Gastrocnemius medialis (tissue), 4 donors: Measurements from ENCODE around the gene SPAG6. TPM values are rescaled to one million over a fixed set of nuclear protein-coding genes. Genes with fewer than 3 reads are reported as not detected.

Source experiments
- ATAC-seq, 2 donors: fragments of 150-250 bp; one replicate each; pipeline ENCODE4 v1.9.1; 2016
- DNase-seq, 2 donors: peaks; one replicate each; pipeline ENCODE4 v3.0.0-alpha.2; 2019
- H3K27ac ChIP-seq, 4 donors: fragments of 200-600 bp; sonication (generic); 1 replicate in 1 of 4; 2 replicates in 3 of 4; pipeline ENCODE4 v1.5.1; 2016 to 2018; ENCODE audit warnings: mild to moderate bottlenecking in 2 of 4, moderate library complexity in 1 of 4
- H3K27me3 ChIP-seq, 3 donors: fragments of 200-600 bp; sonication (generic) in 2 of 3; 1 replicate in 1 of 3; 2 replicates in 2 of 3; pipeline versions ENCODE4 v1.5.1 to v1.6.0; 2016 to 2019; ENCODE audit warnings: mild to moderate bottlenecking in 1 of 3, moderate library complexity in 1 of 3
- H3K36me3 ChIP-seq, 2 donors: fragments of 200-600 bp; sonication (generic) in 1 of 2; one replicate each; pipeline ENCODE4 v1.5.1; 2017 to 2018
- H3K4me1 ChIP-seq, 2 donors: fragments of 200-600 bp; sonication (generic) in 1 of 2; one replicate each; pipeline ENCODE4 v1.5.1; 2016 to 2017; ENCODE audit warnings: mild to moderate bottlenecking in 2 of 2
- H3K4me3 ChIP-seq, 4 donors: fragments of 200-600 bp; sonication (generic) in 3 of 4; 1 replicate in 1 of 4; 2 replicates in 3 of 4; pipeline ENCODE4 v1.5.1; 2016 to 2019; ENCODE audit warnings: mild to moderate bottlenecking in 2 of 4
- H3K9me3 ChIP-seq, 3 donors: fragments of 200-600 bp; sonication (generic) in 2 of 3; 1 replicate in 1 of 3; 2 replicates in 2 of 3; pipeline ENCODE4 v1.5.1; 2016 to 2019
- CTCF ChIP-seq, 5 experiments: fragments of 450-650 bp in 3 of 5; fragments of 200-600 bp in 2 of 5; sonication (generic) in 2 of 5; IDR thresholded peaks in 4 of 5; conservative IDR thresholded peaks in 1 of 5; 1 replicate in 4 of 5; 2 replicates in 1 of 5; pipeline ENCODE4 v1.5.1; 2016 to 2019; ENCODE audit warnings: antibody characterized with exemption in 5 of 5, mild to moderate bottlenecking in 3 of 5, moderate library complexity in 3 of 5
- POLR2A ChIP-seq, 2 donors: fragments of 450-650 bp; IDR thresholded peaks; one replicate each; pipeline ENCODE4 v1.6.1; 2017; ENCODE audit warnings: antibody characterized with exemption in 2 of 2, mild to moderate bottlenecking in 2 of 2, moderate library complexity in 2 of 2
- in situ Hi-C, 4 donors: fragments of 200-750 bp; cut with MboI; loops; one replicate each; pipeline versions ENCODE4 v1.15.0 to v1.8.0; 2017; ENCODE audit warnings: low sequenced_read_pairs in 4 of 4
- intact Hi-C: fragments of 100-400 bp; cut with DNase I; formaldehyde crosslinking; loops from one replicate; pipeline ENCODE4 v1.15.1; 2023; ENCODE audit warnings: low total_unique reads
- total RNA-seq, 4 donors: library from RNA; depleted of rRNA; stranded (reverse); fragments of >200 nt; gene quantifications; one replicate each; pipeline versions ENCODE4 v1.1.0 to v1.2.3, GENCODE V29; 2016

SPAG6 gene
- total RNA-seq, 4 donors from 2014 or later, result 0.12 TPM; not detected in 3

- in situ Hi-C loops, result no loop called here
- Histone ChIP-seq H3K36me3 (no peaks in the 10 kb centered on the region), H3K4me3 (no peak overlapping the region), H3K4me1 (peaks cover 0 to 4% of the 10 kb centered on the region in 2 donors), H3K9me3 (no peaks in the 10 kb centered on the region), H3K27me3 (peaks cover 0 to 2% (median 0%) of the 10 kb centered on the region in 3 donors), H3K27ac (no peak overlapping the region)
- TF ChIP-seq POLR2A (IDR thresholded peaks at IDR 0.05), result no peak
- TF ChIP-seq CTCF (IDR thresholded peaks at IDR 0.05 in 4 of 5, conservative IDR thresholded peaks at IDR 0.05 in 1 of 5), result no peak
- DNase-seq (no peak), ATAC-seq (no peak)
- intact Hi-C loops, result no loop called here
Observed at GRCh38 chr10:22374489-22375126, 29.3 kb downstream of the SPAG6 start.

- no peak overlapping the region for H3K27ac ChIP-seq
- H3K4me3 ChIP-seq, result no peak overlapping the region
- TF ChIP-seq CTCF (IDR thresholded peaks at IDR 0.05 in 4 of 5, conservative IDR thresholded peaks at IDR 0.05 in 1 of 5), result no peak
- TF ChIP-seq POLR2A (IDR thresholded peaks at IDR 0.05), result no peak
- no peaks in the 10 kb centered on the region for H3K9me3 ChIP-seq
- in situ Hi-C loops (no loop called here), intact Hi-C loops (no loop called here)
- DNase-seq (no peak), ATAC-seq (no peak)
- H3K36me3 ChIP-seq, result no peaks in the 10 kb centered on the region
- peaks cover 0 to 2% (median 0%) of the 10 kb centered on the region in 3 donors for H3K27me3 ChIP-seq
- H3K4me1 ChIP-seq, result no peaks in the 10 kb centered on the region
Observed at GRCh38 chr10:22379059-22379458, 33.8 kb downstream of the SPAG6 start.

- intact Hi-C loops, result no loop called here
- in situ Hi-C loops, result no loop called here
- H3K9me3 ChIP-seq, result no peaks in the 10 kb centered on the region
- H3K27ac ChIP-seq, result no peak overlapping the region
- H3K4me1 ChIP-seq, result no peaks in the 10 kb centered on the region
- DNase-seq, result no peak
- no peak for TF ChIP-seq CTCF (IDR thresholded peaks at IDR 0.05 in 4 of 5, conservative IDR thresholded peaks at IDR 0.05 in 1 of 5)
- no peak for TF ChIP-seq POLR2A (IDR thresholded peaks at IDR 0.05)
- no peak for ATAC-seq
- no peak overlapping the region for H3K4me3 ChIP-seq
- no peaks in the 10 kb centered on the region for H3K36me3 ChIP-seq
- H3K27me3 ChIP-seq, result no peaks in the 10 kb centered on the region
Observed at GRCh38 chr10:22381262-22381661, 36.0 kb downstream of the SPAG6 start.

GRCh38 chr10:22386503-22386902 lies 41.2 kb downstream of the SPAG6 start:
- H3K27me3 ChIP-seq, result no peaks in the 10 kb centered on the region
- H3K27ac ChIP-seq, result no peak overlapping the region
- no peaks in the 10 kb centered on the region for H3K36me3 ChIP-seq
- in situ Hi-C loops, result no loop called here
- no peaks in the 10 kb centered on the region for H3K9me3 ChIP-seq
- intact Hi-C loops, result no loop called here
- no peak for TF ChIP-seq CTCF (IDR thresholded peaks at IDR 0.05 in 4 of 5, conservative IDR thresholded peaks at IDR 0.05 in 1 of 5)
- DNase-seq, result no peak
- H3K4me3 ChIP-seq, result no peak overlapping the region
- ATAC-seq, result no peak
- H3K4me1 ChIP-seq, result no peaks in the 10 kb centered on the region
